Peyer's patch (tissue), 4 donors: ENCODE results near the gene ABHD11.

Source experiments
- POLR2A ChIP-seq, 2 donors: fragments of 450-650 bp; IDR thresholded peaks; one replicate each; pipeline ENCODE4 v1.5.1; 2017; ENCODE audit warnings: antibody characterized with exemption in 2 of 2, mild to moderate bottlenecking in 2 of 2, moderate library complexity in 2 of 2
- TF ChIP-seq, protein P1 (sequence below), 6 experiments: fragments of 450-650 bp in 4 of 6; fragments of 200-600 bp in 2 of 6; sonication (generic) in 1 of 6; IDR thresholded peaks; one replicate each; pipeline ENCODE4 v1.5.1; 2017 to 2019; ENCODE audit warnings: antibody characterized with exemption in 6 of 6, mild to moderate bottlenecking in 3 of 6, moderate library complexity in 1 of 6

DNA sequence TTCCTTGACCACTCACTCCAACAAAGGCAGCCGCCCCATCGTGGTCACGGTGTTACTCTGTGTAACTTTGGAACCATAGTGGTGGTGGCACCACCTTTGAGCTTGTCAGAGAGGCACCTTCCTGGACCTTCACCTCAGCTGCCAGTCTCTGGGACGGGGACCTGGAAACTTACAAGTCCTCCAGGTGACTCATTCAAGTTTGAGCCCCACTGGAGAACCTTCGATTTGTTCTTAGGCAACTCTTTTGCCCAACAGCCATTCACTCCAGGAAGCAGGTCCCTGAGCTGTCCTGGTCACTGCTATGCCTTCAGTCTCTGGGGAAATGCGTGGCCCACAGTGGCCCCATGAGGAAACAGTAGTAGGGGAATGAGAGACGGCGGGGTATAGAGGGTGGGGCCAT, 36.4 kb downstream of the ABHD11 start:
- TF ChIP-seq, protein P1, sequence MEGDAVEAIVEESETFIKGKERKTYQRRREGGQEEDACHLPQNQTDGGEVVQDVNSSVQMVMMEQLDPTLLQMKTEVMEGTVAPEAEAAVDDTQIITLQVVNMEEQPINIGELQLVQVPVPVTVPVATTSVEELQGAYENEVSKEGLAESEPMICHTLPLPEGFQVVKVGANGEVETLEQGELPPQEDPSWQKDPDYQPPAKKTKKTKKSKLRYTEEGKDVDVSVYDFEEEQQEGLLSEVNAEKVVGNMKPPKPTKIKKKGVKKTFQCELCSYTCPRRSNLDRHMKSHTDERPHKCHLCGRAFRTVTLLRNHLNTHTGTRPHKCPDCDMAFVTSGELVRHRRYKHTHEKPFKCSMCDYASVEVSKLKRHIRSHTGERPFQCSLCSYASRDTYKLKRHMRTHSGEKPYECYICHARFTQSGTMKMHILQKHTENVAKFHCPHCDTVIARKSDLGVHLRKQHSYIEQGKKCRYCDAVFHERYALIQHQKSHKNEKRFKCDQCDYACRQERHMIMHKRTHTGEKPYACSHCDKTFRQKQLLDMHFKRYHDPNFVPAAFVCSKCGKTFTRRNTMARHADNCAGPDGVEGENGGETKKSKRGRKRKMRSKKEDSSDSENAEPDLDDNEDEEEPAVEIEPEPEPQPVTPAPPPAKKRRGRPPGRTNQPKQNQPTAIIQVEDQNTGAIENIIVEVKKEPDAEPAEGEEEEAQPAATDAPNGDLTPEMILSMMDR (IDR thresholded peaks at IDR 0.05): no peak
- peak in 1 of 2 donors; percentile 16 for TF ChIP-seq POLR2A (IDR thresholded peaks at IDR 0.05)
